ENCODE results near the gene REN. TPM values are rescaled to one million over a fixed set of nuclear protein-coding genes. Genes with fewer than 3 reads are reported as not detected.

Gene REN
- total and polyA plus RNA-seq, 4 donors = 0.05 to 0.25 (median 0.15) TPM; not detected in 1

DNA sequence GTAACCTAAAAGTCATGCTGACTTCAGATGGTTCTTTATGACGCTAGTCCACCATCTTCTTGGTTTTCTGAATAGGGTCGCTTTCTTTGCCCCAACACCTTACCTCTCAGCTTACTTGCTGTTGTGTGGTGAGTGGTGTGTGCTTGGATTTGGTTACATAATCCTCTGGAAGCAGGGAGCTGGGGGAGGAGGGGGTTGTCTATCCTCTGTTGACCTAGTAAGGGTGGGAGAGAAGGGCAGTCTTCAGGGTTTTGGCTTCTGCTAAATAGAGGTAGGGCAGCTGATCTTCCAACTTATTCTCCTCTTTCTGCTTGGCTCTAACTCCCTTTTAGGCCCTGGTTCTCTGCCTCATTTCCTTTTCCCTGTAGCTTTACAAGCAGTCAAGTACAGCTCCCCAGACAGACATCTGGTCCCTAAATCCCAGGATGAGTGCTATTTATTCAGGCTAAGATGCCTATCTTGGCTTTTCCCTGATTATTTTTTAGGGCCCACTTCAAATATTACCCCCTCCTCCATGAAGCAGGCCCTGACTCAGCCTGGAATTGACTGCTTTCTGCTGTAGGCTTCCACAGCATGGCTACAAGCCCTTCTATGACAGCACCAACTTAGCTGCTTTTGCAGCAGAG lies 6.4 kb upstream of the REN start:
- Histone ChIP-seq H3K4me1 (ENCODE audit: control insufficient read depth in 4 of 4, insufficient read depth in 4 of 4, low read length in 3 of 4) (peaks cover 0 to 6% (median 2%) of the 10 kb centered on the region in 4 donors), H3K9ac (ENCODE audit: low read depth in 1 of 2, low read length in 2 of 2) (no peak overlapping the region), H3K9me3 (ENCODE audit: control insufficient read depth in 4 of 4, low read length in 3 of 4) (peaks cover 0 to 4% (median 0%) of the 10 kb centered on the region in 4 donors), H3K27ac (ENCODE audit: low read depth in 1 of 2, low read length in 2 of 2) (no peak overlapping the region), H3K4me3 (ENCODE audit: low read depth in 1 of 3, low read length in 3 of 3) (no peak overlapping the region), H3K27me3 (ENCODE audit: control insufficient read depth in 4 of 4, insufficient read depth in 4 of 4, low read length in 3 of 4) (no peaks in the 10 kb centered on the region), H3K36me3 (ENCODE audit: control insufficient read depth in 4 of 4, insufficient read depth in 3 of 4, low read depth in 1 of 4, low read length in 3 of 4) (no peaks in the 10 kb centered on the region)
- no peak for DNase-seq (ENCODE audit: low spot score)
- WGBS = 98% methylated on average over 2 of the region's 2 CpGs
- TF ChIP-seq EGR1 (IDR thresholded peaks at IDR 0.05; ENCODE audit: low read depth in 2 of 2) (no peak), NR2F2 (IDR thresholded peaks at IDR 0.05) (no peak), SP1 (IDR thresholded peaks at IDR 0.05) (no peak), RXRA (IDR thresholded peaks at IDR 0.05) (no peak), REST (IDR thresholded peaks at IDR 0.05) (no peak)
- TF ChIP-seq, protein P1, sequence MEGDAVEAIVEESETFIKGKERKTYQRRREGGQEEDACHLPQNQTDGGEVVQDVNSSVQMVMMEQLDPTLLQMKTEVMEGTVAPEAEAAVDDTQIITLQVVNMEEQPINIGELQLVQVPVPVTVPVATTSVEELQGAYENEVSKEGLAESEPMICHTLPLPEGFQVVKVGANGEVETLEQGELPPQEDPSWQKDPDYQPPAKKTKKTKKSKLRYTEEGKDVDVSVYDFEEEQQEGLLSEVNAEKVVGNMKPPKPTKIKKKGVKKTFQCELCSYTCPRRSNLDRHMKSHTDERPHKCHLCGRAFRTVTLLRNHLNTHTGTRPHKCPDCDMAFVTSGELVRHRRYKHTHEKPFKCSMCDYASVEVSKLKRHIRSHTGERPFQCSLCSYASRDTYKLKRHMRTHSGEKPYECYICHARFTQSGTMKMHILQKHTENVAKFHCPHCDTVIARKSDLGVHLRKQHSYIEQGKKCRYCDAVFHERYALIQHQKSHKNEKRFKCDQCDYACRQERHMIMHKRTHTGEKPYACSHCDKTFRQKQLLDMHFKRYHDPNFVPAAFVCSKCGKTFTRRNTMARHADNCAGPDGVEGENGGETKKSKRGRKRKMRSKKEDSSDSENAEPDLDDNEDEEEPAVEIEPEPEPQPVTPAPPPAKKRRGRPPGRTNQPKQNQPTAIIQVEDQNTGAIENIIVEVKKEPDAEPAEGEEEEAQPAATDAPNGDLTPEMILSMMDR (IDR thresholded peaks at IDR 0.05; ENCODE audit: low read depth, low read length, missing input control) = no peak

DNA sequence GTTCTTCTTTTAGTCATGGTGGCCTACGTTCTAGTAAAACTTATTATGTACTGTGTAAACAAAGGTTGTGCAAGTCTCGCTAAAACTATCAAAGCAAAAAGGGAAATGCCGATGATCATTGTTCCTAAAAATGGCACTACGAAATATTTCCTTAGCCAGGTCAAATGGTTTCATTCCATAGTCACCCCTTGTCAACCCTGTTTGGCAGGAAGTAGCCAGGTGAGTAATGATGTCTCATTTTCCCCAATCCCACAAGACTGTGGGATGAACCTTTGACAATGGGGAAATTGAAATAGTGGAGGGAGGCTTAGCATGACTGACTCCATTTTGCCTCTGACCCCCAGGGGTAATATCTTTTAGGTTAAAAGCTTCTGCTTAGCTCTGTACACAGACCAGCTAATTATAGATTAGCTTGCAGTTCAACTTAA lies 5.6 kb upstream of the REN start:
- no peak overlapping the region for H3K9ac ChIP-seq (ENCODE audit: low read depth in 1 of 2, low read length in 2 of 2)
- 13% methylated on average over 4 of the region's 4 CpGs for WGBS
- DNase-seq (ENCODE audit: low spot score) = no peak
- H3K4me3 ChIP-seq (ENCODE audit: low read depth in 1 of 3, low read length in 3 of 3) = no peak overlapping the region
- H3K27me3 ChIP-seq (ENCODE audit: control insufficient read depth in 4 of 4, insufficient read depth in 4 of 4, low read length in 3 of 4) = no peaks in the 10 kb centered on the region
- H3K9me3 ChIP-seq (ENCODE audit: control insufficient read depth in 4 of 4, low read length in 3 of 4) = peaks cover 0 to 4% (median 0%) of the 10 kb centered on the region in 4 donors
- H3K27ac ChIP-seq (ENCODE audit: low read depth in 1 of 2, low read length in 2 of 2) = no peak overlapping the region
- no peaks in the 10 kb centered on the region for H3K36me3 ChIP-seq (ENCODE audit: control insufficient read depth in 4 of 4, insufficient read depth in 3 of 4, low read depth in 1 of 4, low read length in 3 of 4)
- H3K4me1 ChIP-seq (ENCODE audit: control insufficient read depth in 4 of 4, insufficient read depth in 4 of 4, low read length in 3 of 4) = peaks cover 0 to 6% (median 2%) of the 10 kb centered on the region in 4 donors
- TF ChIP-seq FOXA2 (IDR thresholded peaks at IDR 0.05) = no peak
- peak; percentile 58 to 66 for TF ChIP-seq RXRA (IDR thresholded peaks at IDR 0.05)
- TF ChIP-seq GABPA (IDR thresholded peaks at IDR 0.05 in 1 of 2, conservative IDR thresholded peaks at IDR 0.05 in 1 of 2) = no peak
- TF ChIP-seq, protein P1 (IDR thresholded peaks at IDR 0.05; ENCODE audit: low read depth, low read length, missing input control) = no peak
- peak; percentile 45 for TF ChIP-seq YY1 (IDR thresholded peaks at IDR 0.05)
- TF ChIP-seq TAF1 (conservative IDR thresholded peaks at IDR 0.05) = no peak
- TF ChIP-seq JUND (IDR thresholded peaks at IDR 0.05) = no peak
- TF ChIP-seq FOXA1 (IDR thresholded peaks at IDR 0.05) = no peak
- TF ChIP-seq HNF4A (conservative IDR thresholded peaks at IDR 0.05) = peak; percentile 14 to 44
- TF ChIP-seq REST (IDR thresholded peaks at IDR 0.05) = no peak
- TF ChIP-seq ZBTB33 (IDR thresholded peaks at IDR 0.05) = no peak
- TF ChIP-seq SP1 (IDR thresholded peaks at IDR 0.05) = no peak
- no peak for TF ChIP-seq NR2F2 (IDR thresholded peaks at IDR 0.05)
- TF ChIP-seq EGR1 (IDR thresholded peaks at IDR 0.05; ENCODE audit: low read depth in 2 of 2) = no peak
- TF ChIP-seq MAX (IDR thresholded peaks at IDR 0.05) = peak; percentile 11
- no peak for TF ChIP-seq RAD21 (IDR thresholded peaks at IDR 0.05)
- TF ChIP-seq HNF4G (IDR thresholded peaks at IDR 0.05) = no peak

Data from liver (tissue), 9 donors.